ENCODE measurements around the gene CALM1.

CALM1 gene

GRCh38 chr14:90403065-90403464 is 6.2 kb downstream of the CALM1 start:
- FAIRE-seq (no peak), DNase-seq (ENCODE audit: insufficient read length, low spot score) (no peak)
- no peak for TF ChIP-seq CTCF (IDR thresholded peaks at IDR 0.05; ENCODE audit: insufficient read depth, missing control alignments)

DNA sequence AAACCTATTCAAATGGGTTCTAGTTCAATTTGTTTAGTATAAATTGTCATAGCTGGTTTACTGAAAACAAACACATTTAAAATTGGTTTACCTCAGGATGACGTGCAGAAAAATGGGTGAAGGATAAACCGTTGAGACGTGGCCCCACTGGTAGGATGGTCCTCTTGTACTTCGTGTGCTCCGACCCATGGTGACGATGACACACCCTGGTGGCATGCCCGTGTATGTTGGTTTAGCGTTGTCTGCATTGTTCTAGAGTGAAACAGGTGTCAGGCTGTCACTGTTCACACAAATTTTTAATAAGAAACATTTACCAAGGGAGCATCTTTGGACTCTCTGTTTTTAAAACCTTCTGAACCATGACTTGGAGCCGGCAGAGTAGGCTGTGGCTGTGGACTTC is 8.3 kb downstream of the CALM1 start:
- no peak for DNase-seq (ENCODE audit: insufficient read length, low spot score)
- TF ChIP-seq CTCF (IDR thresholded peaks at IDR 0.05; ENCODE audit: insufficient read depth, missing control alignments): no peak
- no peak for FAIRE-seq

DNA sequence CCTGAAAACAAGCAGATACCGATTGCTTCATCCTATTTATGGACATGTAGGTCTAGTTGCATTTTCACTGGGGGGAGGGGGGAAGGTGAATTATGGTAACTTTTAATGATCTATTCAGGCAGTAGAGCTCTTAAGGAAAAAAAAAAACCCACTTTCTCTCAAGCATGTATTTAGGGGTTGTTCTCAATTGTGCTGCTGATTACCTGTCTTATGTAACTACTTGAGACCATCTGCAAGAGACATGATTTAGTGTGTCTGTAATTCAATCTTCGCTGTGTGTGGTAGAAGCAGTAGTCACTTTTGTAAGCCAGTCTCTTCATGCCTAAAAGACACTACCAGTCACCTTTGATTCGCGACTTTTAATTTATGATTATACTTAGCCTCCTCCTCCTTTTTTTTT is 8.9 kb downstream of the CALM1 start:
- FAIRE-seq (no peak), DNase-seq (ENCODE audit: insufficient read length, low spot score) (no peak)
- TF ChIP-seq CTCF (IDR thresholded peaks at IDR 0.05; ENCODE audit: insufficient read depth, missing control alignments): no peak

DNA sequence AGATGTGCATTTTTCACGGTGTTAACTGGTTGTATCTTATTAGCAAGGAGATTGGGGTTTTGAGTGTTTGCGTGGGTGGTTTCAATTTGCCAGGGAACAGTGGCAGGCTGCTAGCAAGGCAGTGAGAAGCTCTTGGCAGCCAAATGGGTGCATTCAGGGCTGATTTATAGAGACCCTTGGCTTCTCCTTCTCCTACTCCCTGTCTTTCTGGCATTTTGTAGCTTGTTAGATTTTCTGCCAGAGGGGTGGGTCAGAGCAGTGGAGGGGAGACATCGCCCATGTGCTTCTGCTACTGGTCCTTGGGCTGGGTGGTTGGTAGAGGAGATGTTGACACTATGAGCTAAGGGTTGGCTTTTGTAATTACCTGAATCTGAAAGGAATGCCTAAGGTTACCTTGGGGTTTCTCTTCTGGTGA is 9.6 kb downstream of the CALM1 start:
- no peak for DNase-seq (ENCODE audit: insufficient read length, low spot score)
- no peak for TF ChIP-seq CTCF (IDR thresholded peaks at IDR 0.05; ENCODE audit: insufficient read depth, missing control alignments)
- no peak for FAIRE-seq

GRCh38 chr14:90407230-90407629 is 10.4 kb downstream of the CALM1 start:
- TF ChIP-seq CTCF (IDR thresholded peaks at IDR 0.05; ENCODE audit: insufficient read depth, missing control alignments): no peak
- DNase-seq (ENCODE audit: insufficient read length, low spot score) (no peak), FAIRE-seq (no peak)

DNA sequence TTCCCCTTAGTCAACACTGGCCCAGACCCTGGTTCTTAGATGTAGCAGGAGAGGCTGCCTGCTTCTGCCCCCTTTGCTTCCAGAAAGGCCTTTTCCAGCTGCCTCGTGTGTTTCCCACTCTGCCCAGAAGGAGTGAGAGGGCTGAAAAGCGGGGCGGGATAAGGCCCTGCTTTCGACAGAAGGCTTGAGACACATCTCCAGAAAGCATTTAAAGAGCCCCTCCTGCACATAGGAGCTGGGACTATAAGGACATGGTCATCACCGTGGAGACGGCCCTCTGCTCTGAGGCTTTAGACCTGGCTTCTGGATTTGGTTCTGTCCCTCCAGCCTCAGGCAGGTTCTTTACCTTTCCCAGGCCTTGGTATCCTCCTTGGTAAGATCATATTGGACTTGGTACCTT is 11.9 kb downstream of the CALM1 start:
- TF ChIP-seq CTCF (IDR thresholded peaks at IDR 0.05; ENCODE audit: insufficient read depth, missing control alignments): no peak
- DNase-seq (ENCODE audit: insufficient read length, low spot score) (no peak), FAIRE-seq (no peak)

DNA sequence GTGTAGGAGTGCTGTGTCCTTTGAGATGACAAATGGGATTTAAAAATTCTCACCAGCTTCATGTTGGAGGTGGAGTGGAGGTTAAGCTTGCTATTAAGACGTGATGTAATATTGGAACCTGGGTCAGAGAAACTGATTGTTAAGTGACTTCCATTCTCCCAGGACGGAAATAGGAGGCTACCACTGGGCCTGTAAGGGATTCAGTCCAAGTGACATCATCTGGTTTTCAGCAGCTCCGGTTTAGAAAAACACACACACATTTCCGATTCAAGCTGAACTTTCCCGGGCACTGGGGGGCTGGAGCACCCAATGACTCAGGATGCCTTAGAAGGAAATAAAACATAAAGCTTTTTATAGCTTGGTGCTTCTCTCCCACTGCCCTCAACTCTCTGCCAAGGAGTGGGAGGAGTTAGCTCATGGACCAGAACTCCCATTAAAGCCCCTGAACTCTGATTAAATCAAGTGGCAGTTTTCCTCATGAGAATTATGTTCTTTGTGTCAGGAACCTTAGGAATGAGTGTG is 12.4 kb downstream of the CALM1 start:
- FAIRE-seq (no peak), DNase-seq (ENCODE audit: insufficient read length, low spot score) (no peak)
- TF ChIP-seq CTCF (IDR thresholded peaks at IDR 0.05; ENCODE audit: insufficient read depth, missing control alignments): no peak

Measured in D721Med (cell line).